HS-5 (cell line): ENCODE data around the gene FBXW2.
"Not testable (repeated sequence)": the region's sequence is repeated elsewhere in the genome, so short reads cannot be mapped to it uniquely, and the experiment has no call there.

Experiments used
- DNase-seq: peaks from one replicate; pipeline ENCODE4 v3.0.0-alpha.2; 2012; ENCODE audit warnings: low read depth

Gene FBXW2

GRCh38 chr9:120778758-120779157 is 14.5 kb downstream of the FBXW2 start:
- no peak for DNase-seq

GRCh38 chr9:120777229-120777628 is 16.0 kb downstream of the FBXW2 start:
- no peak for DNase-seq

GRCh38 chr9:120776788-120777187 is 16.4 kb downstream of the FBXW2 start:
- no peak for DNase-seq

GRCh38 chr9:120775859-120776258 is 17.4 kb downstream of the FBXW2 start:
- DNase-seq: no peak

GRCh38 chr9:120774719-120775118 is 18.5 kb downstream of the FBXW2 start:
- no peak for DNase-seq

- no peak for DNase-seq
Observed at GRCh38 chr9:120773256-120773655, 20.0 kb downstream of the FBXW2 start.

GRCh38 chr9:120770931-120771330 is 22.3 kb downstream of the FBXW2 start:
- no peak for DNase-seq

- no peak for DNase-seq
Observed at GRCh38 chr9:120768886-120769285, 24.3 kb downstream of the FBXW2 start.

- no peak for DNase-seq
Observed at GRCh38 chr9:120768247-120768646, 25.0 kb downstream of the FBXW2 start.

GRCh38 chr9:120767451-120767850 is 25.8 kb downstream of the FBXW2 start:
- peak; percentile 10 for DNase-seq

GRCh38 chr9:120765910-120766425 is 27.2 kb downstream of the FBXW2 start:
- DNase-seq: no peak

GRCh38 chr9:120764476-120764875 is 28.7 kb downstream of the FBXW2 start:
- no peak for DNase-seq

- DNase-seq: no peak
Observed at GRCh38 chr9:120761006-120761405, 32.2 kb downstream of the FBXW2 start.

GRCh38 chr9:120759755-120760400 is 33.3 kb downstream of the FBXW2 start:
- no peak for DNase-seq

- no peak for DNase-seq
Observed at GRCh38 chr9:120758544-120758943, 34.7 kb downstream of the FBXW2 start.

- no peak for DNase-seq
Observed at GRCh38 chr9:120757026-120757913, 35.9 kb downstream of the FBXW2 start.

GRCh38 chr9:120756531-120756930 is 36.7 kb downstream of the FBXW2 start:
- no peak for DNase-seq

GRCh38 chr9:120755810-120756434 is 37.3 kb downstream of the FBXW2 start:
- DNase-seq: no peak

GRCh38 chr9:120755044-120755443 is 38.2 kb downstream of the FBXW2 start:
- no peak for DNase-seq

GRCh38 chr9:120750421-120750820 is 42.8 kb downstream of the FBXW2 start:
- no peak for DNase-seq

GRCh38 chr9:120746366-120746765 is 46.9 kb downstream of the FBXW2 start:
- not testable (repeated sequence) for DNase-seq

GRCh38 chr9:120745278-120745677 is 47.9 kb downstream of the FBXW2 start:
- DNase-seq: no peak

GRCh38 chr9:120742951-120743416 is 50.2 kb downstream of the FBXW2 start:
- DNase-seq: no peak
